Caco-2 (cell line): Measurements from ENCODE around the gene FNDC3B. TPM values are rescaled to one million over a fixed set of nuclear protein-coding genes. Genes with fewer than 3 reads are reported as not detected.

ENCODE experiments used
- BruUV-seq: library from RNA; stranded (reverse); fragments of 400-500 nt; replicated peaks from 2 replicates; lab custom pipeline; 2021; lab: Mats Ljungman, UMichigan
- CTCF ChIA-PET: fragments of 300-600 bp; sonication (Branson Sonifier 250); formaldehyde crosslinking; loops from one replicate; lab custom pipeline; 2022; ENCODE audit warnings: antibody characterized with exemption; lab: Charles Lee
- POLR2A ChIA-PET: fragments of 300-600 bp; sonication (Branson Sonifier 250); formaldehyde crosslinking; loops from one replicate; lab custom pipeline; 2022; ENCODE audit warnings: antibody characterized with exemption; lab: Charles Lee
- DNase-seq, 2 experiments: peaks; one replicate each; pipeline versions ENCODE4 v3.0.0 to v3.0.0-alpha.2; 2020 to 2022
- H3K27me3 ChIP-seq: replicated peaks from 2 replicates; pipeline ENCODE4 v1.6.0; 2011; ENCODE audit warnings: low read length; ENCODE audit not compliant: control insufficient read depth, insufficient read depth
- H3K36me3 ChIP-seq: 2 replicates; pipeline ENCODE4 v1.5.1; 2011; ENCODE audit warnings: low read length; ENCODE audit not compliant: control insufficient read depth, insufficient read depth
- H3K4me1 ChIP-seq: fragments of 250-450 bp; sonication (Bioruptor Pico); 2 replicates; pipeline ENCODE4 v1.5.1; 2020; ENCODE audit warnings: mild to moderate bottlenecking
- H3K4me3 ChIP-seq: 2 replicates; pipeline ENCODE4 v1.5.1; 2011; ENCODE audit warnings: low read depth, mild to moderate bottlenecking, control low read depth, low read length
- H3K9me3 ChIP-seq: fragments of 250-450 bp; sonication (Bioruptor Pico); 2 replicates; pipeline ENCODE4 v1.5.1; 2020; ENCODE audit warnings: mild to moderate bottlenecking, moderate library complexity
- H3K27ac Mint-ChIP-seq: one replicate; pipeline ENCODE4 v1.8.0; 2022; ENCODE audit warnings: mixed read lengths; ENCODE audit not compliant: unreplicated experiment
- H3K27me3 Mint-ChIP-seq: one replicate; pipeline ENCODE4 v1.8.0; 2022; ENCODE audit warnings: mixed read lengths; ENCODE audit not compliant: insufficient read depth, unreplicated experiment
- H3K36me3 Mint-ChIP-seq: one replicate; pipeline ENCODE4 v1.8.0; 2022; ENCODE audit warnings: mild to moderate bottlenecking, mixed read lengths; ENCODE audit not compliant: insufficient read depth, unreplicated experiment
- H3K4me1 Mint-ChIP-seq: one replicate; pipeline ENCODE4 v1.8.0; 2022; ENCODE audit warnings: low read depth, mixed read lengths; ENCODE audit not compliant: unreplicated experiment
- H3K4me3 Mint-ChIP-seq: one replicate; pipeline ENCODE4 v1.8.0; 2022; ENCODE audit warnings: mild to moderate bottlenecking, moderate library complexity, mixed read lengths; ENCODE audit not compliant: unreplicated experiment
- H3K9me3 Mint-ChIP-seq: one replicate; pipeline ENCODE4 v1.8.0; 2022; ENCODE audit warnings: mixed read lengths; ENCODE audit not compliant: unreplicated experiment
- CTCF ChIP-seq, 2 experiments: fragments of 200-600 bp in 1 of 2; IDR thresholded peaks; 1 replicate in 1 of 2; 2 replicates in 1 of 2; pipeline versions ENCODE4 v1.5.1 to v1.8.0; 2011 to 2022; ENCODE audit warnings: antibody characterized with exemption in 1 of 2, control low read depth in 1 of 2, inconsistent platforms in 1 of 2, low read depth in 1 of 2, low read length in 1 of 2, mild to moderate bottlenecking in 1 of 2, moderate library complexity in 1 of 2; ENCODE audit not compliant: insufficient read depth in 1 of 2, severe bottlenecking in 1 of 2, unreplicated experiment in 1 of 2
- intact Hi-C: fragments of 100-400 bp; cut with micrococcal nuclease; formaldehyde crosslinking; loops from one replicate; pipeline ENCODE4 v1.10.0; 2022; ENCODE audit not compliant: unreplicated experiment
- total RNA-seq: library from RNA; stranded (reverse); gene quantifications from 2 replicates; pipeline ENCODE4 v1.2.3, GENCODE V29; 2022

Gene FNDC3B
- total RNA-seq, 1 experiment from 2014 or later, result 59.8 TPM

GRCh38 chr3:172372895-172373294 lies 333.5 kb downstream of the FNDC3B start:
- CTCF ChIA-PET, result no interaction called here
- no TSS peak for BruUV-seq
- POLR2A ChIA-PET, result no interaction called here
- no peaks in the 10 kb centered on the region for H3K4me1 ChIP-seq
- no peak for DNase-seq
- no peak for TF ChIP-seq CTCF (IDR thresholded peaks at IDR 0.05; ENCODE audit: insufficient read depth in 1 of 2, low read depth in 1 of 2, low read length in 1 of 2, severe bottlenecking in 1 of 2, unreplicated experiment in 1 of 2)
- Mint-ChIP-seq H3K27me3 (no peaks in the 10 kb centered on the region), H3K9me3 (no peaks in the 10 kb centered on the region), H3K27ac (no peak overlapping the region), H3K36me3 (peaks cover 58% of the 10 kb centered on the region), H3K4me1 (no peaks in the 10 kb centered on the region), H3K4me3 (no peak overlapping the region)
- intact Hi-C loops, result no loop called here
- peaks cover 2% of the 10 kb centered on the region for H3K36me3 ChIP-seq
- H3K4me3 ChIP-seq, result no peak overlapping the region
- H3K27me3 ChIP-seq, result no peaks in the 10 kb centered on the region
- H3K9me3 ChIP-seq, result no peaks in the 10 kb centered on the region

DNA sequence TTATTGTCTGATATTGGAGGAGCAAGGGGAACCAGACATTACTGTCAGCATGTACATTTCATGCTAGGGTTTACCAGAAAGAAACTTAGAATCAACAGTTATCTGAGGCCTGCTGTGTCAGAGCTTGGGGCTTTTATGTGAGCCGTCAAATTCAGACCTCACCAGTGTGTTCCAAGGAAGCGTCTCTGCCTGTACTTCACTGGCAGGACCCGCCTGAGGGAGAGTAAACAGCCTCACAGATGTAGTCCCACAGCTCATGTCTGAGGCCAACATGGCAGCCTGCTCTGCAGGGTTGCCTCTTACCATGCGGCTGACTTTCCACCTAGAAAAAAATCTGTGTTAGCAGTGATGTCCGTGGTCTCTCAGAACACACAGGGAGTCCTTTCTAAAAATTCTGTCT lies 334.5 kb downstream of the FNDC3B start:
- Mint-ChIP-seq H3K9me3 (no peaks in the 10 kb centered on the region), H3K4me3 (no peak overlapping the region), H3K27me3 (no peaks in the 10 kb centered on the region), H3K36me3 (peaks cover 55% of the 10 kb centered on the region), H3K27ac (no peak overlapping the region), H3K4me1 (no peaks in the 10 kb centered on the region)
- TF ChIP-seq CTCF (IDR thresholded peaks at IDR 0.05; ENCODE audit: insufficient read depth in 1 of 2, low read depth in 1 of 2, low read length in 1 of 2, severe bottlenecking in 1 of 2, unreplicated experiment in 1 of 2), result no peak
- ChIA-PET CTCF (no interaction called here), POLR2A (no interaction called here)
- H3K9me3 ChIP-seq, result no peaks in the 10 kb centered on the region
- no peaks in the 10 kb centered on the region for H3K4me1 ChIP-seq
- no peak overlapping the region for H3K4me3 ChIP-seq
- BruUV-seq, result no TSS peak
- intact Hi-C loops, result no loop called here
- H3K27me3 ChIP-seq, result no peaks in the 10 kb centered on the region
- DNase-seq, result no peak
- peaks cover 2% of the 10 kb centered on the region for H3K36me3 ChIP-seq

DNA sequence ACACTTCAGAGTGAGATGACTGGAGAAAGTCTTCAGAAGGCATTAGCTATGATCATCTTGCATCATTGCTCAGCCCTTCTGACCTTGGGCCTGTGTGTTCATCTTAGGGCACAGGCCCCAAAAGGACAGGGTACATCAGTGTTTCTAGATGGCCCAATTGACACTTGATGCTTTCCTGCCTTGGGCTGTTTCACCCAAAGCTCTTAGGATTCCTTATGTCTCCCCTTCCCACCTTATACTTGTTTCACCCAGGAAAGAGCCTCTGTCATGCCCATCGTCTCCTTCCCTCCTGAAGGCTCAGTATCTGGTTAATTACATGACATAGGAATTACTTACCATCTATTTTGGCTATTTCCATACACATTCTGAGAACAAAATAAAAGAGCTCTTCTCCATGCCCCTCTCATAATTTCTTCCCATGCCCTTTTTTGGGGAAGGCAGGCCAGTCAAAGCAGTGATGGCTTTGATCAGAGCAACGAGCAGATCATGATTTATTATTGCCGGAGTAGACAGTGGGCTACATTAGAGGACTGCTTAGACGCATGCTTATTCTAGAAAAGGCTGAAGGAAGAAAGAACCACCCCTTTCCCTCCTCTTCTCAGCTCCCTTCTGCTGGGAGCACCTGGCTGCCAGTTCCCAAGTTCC lies 335.9 kb downstream of the FNDC3B start:
- Mint-ChIP-seq H3K4me3 (no peak overlapping the region), H3K27me3 (no peaks in the 10 kb centered on the region), H3K4me1 (no peaks in the 10 kb centered on the region), H3K27ac (no peak overlapping the region), H3K9me3 (no peaks in the 10 kb centered on the region), H3K36me3 (peaks cover 54% of the 10 kb centered on the region)
- POLR2A ChIA-PET, result no interaction called here
- no peaks in the 10 kb centered on the region for H3K27me3 ChIP-seq
- no peak overlapping the region for H3K4me3 ChIP-seq
- intact Hi-C loops, result no loop called here
- no peak for DNase-seq
- TF ChIP-seq CTCF (IDR thresholded peaks at IDR 0.05; ENCODE audit: insufficient read depth in 1 of 2, low read depth in 1 of 2, low read length in 1 of 2, severe bottlenecking in 1 of 2, unreplicated experiment in 1 of 2), result no peak
- peaks cover 3% of the 10 kb centered on the region for H3K36me3 ChIP-seq
- CTCF ChIA-PET, result no interaction called here
- no TSS peak for BruUV-seq
- no peaks in the 10 kb centered on the region for H3K4me1 ChIP-seq
- no peaks in the 10 kb centered on the region for H3K9me3 ChIP-seq
